ENCODE results near the gene SUPT16H.

DNA sequence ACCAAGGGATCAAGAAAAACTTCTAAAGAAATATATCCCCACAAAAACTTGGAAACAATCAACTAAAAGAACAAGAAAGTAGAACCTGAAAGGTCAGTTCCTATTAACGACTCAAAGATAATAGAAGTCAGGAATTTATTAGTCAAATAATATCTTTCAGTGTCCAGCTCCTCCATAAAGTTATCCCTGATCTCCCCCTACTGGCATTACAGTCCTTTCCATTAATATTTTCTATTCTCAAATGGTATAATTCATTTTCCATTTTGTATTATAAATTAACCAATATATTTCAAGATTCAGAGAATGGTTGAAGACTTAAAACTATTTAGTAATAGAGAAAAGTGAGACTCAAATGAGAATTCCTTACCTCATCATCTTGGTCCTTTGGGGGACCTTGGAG is 11.6 kb upstream of the SUPT16H start:
- TF ChIP-seq, protein P1, sequence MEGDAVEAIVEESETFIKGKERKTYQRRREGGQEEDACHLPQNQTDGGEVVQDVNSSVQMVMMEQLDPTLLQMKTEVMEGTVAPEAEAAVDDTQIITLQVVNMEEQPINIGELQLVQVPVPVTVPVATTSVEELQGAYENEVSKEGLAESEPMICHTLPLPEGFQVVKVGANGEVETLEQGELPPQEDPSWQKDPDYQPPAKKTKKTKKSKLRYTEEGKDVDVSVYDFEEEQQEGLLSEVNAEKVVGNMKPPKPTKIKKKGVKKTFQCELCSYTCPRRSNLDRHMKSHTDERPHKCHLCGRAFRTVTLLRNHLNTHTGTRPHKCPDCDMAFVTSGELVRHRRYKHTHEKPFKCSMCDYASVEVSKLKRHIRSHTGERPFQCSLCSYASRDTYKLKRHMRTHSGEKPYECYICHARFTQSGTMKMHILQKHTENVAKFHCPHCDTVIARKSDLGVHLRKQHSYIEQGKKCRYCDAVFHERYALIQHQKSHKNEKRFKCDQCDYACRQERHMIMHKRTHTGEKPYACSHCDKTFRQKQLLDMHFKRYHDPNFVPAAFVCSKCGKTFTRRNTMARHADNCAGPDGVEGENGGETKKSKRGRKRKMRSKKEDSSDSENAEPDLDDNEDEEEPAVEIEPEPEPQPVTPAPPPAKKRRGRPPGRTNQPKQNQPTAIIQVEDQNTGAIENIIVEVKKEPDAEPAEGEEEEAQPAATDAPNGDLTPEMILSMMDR (IDR thresholded peaks at IDR 0.05), result peak in 1 of 3 experiments; percentile 20
- TF ChIP-seq POLR2A (IDR thresholded peaks at IDR 0.05), result no peak

Measured in testis (tissue), 2 donors.